NCI-H510A treated with DMSO at 0.1 percent for 48 hours (cell line): ENCODE data around the gene PRPF8.

Experiments used
- DNase-seq: peaks from one replicate; lab custom pipeline; 2025; lab: John Stamatoyannopoulos, UW

Gene PRPF8

GRCh38 chr17:1625581-1625980 is 59.1 kb downstream of the PRPF8 start:
- DNase-seq = no peak

DNA sequence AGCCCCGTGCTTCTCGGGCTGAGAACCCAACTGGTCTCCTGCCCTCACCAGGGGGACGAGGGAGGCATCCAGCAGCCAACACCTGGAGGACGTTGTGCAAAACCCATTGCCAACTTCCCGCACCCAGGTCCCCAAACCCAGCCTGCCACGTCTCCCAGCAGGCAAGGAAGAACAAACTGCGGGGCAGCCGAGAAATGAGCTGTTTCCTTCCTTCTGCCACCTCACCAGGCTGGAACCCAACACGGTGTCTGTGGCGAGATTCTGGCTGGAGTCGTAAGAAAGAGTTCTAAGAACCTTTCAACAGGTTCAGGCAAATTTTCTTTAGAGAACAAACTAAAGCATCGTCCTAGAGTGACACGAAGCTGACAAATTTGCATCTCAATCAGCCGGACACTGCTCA is 59.6 kb downstream of the PRPF8 start:
- no peak for DNase-seq

DNA sequence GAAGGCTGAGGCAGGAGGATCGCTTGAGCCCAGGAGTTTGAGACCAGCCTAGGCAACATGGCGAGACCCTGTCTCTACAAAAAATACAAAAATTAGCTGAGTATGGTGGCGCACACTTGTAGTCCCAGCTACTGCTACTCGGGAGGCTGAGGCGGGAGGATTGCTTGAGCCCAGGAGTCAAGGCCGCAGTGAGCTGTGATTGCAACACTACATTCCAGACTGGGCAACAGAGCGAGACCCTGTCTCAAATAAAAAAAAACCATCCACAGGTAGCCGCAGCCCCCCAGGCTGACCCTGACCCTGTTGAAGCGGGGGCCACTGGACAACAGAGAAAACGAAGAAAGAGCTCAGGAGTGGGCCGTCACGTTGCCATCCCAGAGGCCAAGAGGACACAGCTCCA is 60.0 kb downstream of the PRPF8 start:
- no peak for DNase-seq

DNA sequence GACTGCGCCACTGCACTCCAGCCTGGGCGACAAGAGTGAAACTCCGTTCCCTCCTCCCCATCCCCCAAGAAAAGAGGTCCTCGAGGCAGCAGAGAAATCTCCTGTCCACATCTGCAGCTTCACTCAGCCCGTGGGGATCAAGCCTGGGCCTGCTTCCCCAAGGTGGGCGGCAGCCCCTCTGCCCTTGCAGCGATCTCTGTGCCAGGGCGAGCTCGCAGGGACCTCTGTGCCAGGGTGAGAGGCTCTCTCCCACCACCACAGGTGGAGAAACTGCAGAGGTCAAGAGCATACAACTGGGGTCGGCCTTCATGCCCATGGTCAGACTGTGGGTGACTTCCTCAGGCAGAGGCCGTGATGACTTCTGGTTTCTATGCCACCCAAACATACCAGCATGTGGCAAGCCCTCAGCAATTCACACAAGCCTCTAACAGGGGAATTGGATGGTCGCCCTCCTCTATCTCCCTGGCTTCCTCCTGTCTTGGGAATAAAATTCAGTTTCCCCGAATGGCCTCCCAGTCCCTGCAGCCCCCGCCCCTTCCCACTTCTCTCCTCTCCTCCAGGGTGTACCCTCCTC is 61.5 kb downstream of the PRPF8 start:
- no peak for DNase-seq

DNA sequence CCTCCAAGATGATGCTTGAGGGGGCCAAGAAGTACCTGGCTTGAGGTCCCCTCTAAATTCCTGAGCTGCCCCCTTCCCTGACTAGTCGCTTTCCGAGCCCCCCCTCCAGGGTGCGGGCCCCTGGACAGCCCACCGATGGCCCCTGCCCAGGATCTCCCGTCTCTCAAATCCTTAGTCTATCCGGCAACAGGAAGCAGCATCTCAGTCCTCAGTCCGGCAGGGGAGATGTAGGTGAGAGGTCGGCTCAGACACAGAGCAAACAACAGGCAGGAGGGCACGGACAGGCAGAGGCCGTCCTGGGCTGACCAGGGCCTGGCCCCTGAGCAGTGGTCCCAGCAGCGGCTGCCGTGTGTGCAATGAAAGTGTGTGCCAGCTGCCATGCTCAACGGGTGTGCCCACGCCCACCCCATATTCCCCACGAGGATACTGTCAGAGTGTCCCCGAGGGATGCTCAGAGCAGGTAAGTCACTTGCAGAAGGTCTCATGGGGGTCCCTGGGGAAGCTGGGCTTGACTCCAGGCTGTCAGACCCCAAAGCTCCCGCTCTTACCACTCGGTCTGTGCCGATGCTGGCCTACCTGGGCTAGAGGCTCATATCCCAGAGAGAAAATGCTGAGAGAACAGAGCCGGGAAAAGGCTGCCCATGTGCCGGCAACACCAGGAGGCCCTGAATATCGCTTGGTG is 63.3 kb downstream of the PRPF8 start:
- DNase-seq = no peak

GRCh38 chr17:1620486-1620885 is 64.2 kb downstream of the PRPF8 start:
- no peak for DNase-seq

- no peak for DNase-seq
Observed at GRCh38 chr17:1617620-1618174, 67.0 kb downstream of the PRPF8 start.

DNA sequence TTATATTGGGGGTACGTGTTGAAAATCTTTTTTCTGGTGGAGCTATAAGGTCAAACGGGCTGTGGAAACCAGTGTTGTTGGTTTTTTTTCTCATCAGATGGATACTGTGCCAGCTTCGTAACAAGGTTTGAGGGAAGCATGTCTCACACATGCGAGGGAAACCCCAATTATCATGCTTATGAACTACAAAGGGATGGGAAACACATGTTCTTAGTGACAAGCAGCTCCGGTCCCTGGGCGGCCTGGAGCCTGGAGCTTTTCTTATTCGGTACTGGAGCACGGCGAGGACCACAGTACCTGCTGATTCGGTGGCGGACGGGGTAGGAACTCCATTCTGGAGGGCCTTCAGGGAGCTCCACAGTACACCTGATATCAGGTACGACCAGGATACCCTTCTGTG is 68.6 kb downstream of the PRPF8 start:
- no peak for DNase-seq

DNA sequence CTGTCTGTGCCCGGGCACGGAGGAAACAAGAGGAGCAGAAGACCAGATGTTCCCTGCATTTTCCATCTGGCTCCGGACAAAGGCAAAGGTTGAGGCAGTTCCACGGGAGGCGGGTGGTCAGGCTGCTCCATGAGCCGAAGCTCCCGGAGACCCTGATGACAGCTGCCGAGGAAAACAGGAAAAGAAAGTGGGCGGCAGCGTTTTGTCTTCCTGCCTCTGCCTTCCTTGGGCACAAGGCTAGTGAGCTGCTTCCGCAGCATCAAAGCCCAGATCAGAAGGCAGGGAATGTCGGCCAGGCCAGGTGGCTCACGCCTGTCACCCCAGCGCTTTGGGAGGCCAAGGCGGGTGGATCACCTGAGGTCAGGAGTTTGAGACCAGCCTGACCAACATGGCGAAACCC is 72.3 kb downstream of the PRPF8 start:
- no peak for DNase-seq

- no peak for DNase-seq
Observed at GRCh38 chr17:1611715-1612114, 73.0 kb downstream of the PRPF8 start.

- DNase-seq = no peak
Observed at GRCh38 chr17:1608676-1609075, 76.0 kb downstream of the PRPF8 start.

- no peak for DNase-seq
Observed at GRCh38 chr17:1607971-1608320, 76.7 kb downstream of the PRPF8 start.

GRCh38 chr17:1606352-1606985 is 78.2 kb downstream of the PRPF8 start:
- DNase-seq = no peak

DNA sequence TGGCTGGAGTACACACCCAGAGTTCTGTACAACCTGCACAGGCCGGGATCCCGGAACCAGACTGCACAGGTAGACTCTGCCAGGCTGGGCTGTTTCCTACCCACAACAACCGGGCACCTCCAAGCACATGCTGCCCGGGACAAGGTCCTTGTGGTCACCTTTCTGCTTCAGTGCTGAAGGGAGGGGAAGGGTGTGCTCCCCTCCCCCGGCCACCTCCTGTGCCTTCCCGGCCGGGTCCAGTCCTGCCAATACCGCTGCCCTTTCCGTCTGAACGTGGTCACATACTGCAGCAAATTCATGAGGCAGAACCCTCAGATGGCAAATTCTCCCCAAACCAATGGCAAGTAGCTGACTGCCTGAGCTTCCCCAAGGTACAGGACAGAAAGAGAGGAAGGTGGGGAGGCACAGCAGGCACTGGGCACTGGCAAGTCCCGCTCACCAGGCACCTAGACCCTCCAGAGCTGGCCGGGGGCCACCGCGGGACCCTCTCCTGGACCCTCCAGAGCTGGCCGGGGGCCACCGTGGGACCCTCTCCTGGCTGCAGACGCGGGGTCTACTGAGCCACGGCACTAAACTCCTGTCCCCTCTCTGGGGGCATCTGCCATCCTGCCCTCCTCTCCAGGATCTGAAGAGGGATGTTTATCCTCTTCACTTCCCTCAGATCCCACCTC is 78.9 kb downstream of the PRPF8 start:
- no peak for DNase-seq

- DNase-seq = no peak
Observed at GRCh38 chr17:1604831-1605528, 79.7 kb downstream of the PRPF8 start.

DNA sequence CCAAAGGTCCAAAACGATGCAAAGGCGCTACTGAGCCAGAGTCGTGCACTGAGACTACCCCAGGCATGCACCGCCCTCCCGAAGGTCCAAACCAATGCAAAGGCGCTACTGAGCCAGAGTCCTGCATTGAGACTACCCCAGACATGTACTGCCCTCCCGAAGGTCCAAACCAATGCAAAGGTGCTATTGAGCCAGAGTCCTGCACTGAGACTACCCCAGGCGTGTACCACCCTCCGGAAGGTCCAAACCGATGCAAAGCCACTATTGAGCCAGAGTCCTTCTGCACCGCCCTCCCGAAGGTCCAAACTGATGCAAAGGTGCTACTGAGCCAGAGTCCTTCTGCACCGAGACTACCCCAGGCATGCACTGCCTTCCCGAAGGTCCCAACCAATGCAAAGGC is 83.1 kb downstream of the PRPF8 start:
- DNase-seq = no peak
